Measurements from ENCODE around the gene STARD9. TPM values are rescaled to one million over a fixed set of nuclear protein-coding genes. Genes with fewer than 3 reads are reported as not detected.
"Not testable (repeated sequence)": the region's sequence is repeated elsewhere in the genome, so short reads cannot be mapped to it uniquely, and the experiment has no call there.

Gene STARD9
- total RNA-seq, 1 experiment from 2014 or later: 5.0 TPM

- no peaks in the 10 kb centered on the region for H3K36me3 ChIP-seq (ENCODE audit: control insufficient read depth in 1 of 2, insufficient read depth in 2 of 2, low read length in 2 of 2)
- CTCF ChIA-PET: no interaction called here
- no peak overlapping the region for H3K9ac ChIP-seq (ENCODE audit: low read length)
- RAD21 ChIA-PET (ENCODE audit: low non-redundant PET in 1 of 2, low total read pairs in 2 of 2, uncharacterized antibody in 2 of 2, unreplicated experiment in 2 of 2): no interaction called here
- H3K9me2 ChIP-seq (ENCODE audit: insufficient read depth): no peaks in the 10 kb centered on the region
- H3K27me3 ChIP-seq (ENCODE audit: insufficient read depth, low read length): no peaks in the 10 kb centered on the region
- ATAC-seq (no peak), DNase-seq (ENCODE audit: low read depth, low spot score) (no peak)
- H3K4me2 ChIP-seq (ENCODE audit: low read length): no peak overlapping the region
- BruUV-seq (replicated peaks): no TSS peak
- no peaks in the 10 kb centered on the region for H3K4me1 ChIP-seq (ENCODE audit: control insufficient read depth in 1 of 2, insufficient read depth in 2 of 2, low read length in 2 of 2)
- H3K27ac ChIP-seq (ENCODE audit: low read depth, low read length): no peak overlapping the region
- H3K9me3 ChIP-seq (ENCODE audit: control insufficient read depth in 1 of 2, insufficient read depth in 1 of 2, low read depth in 1 of 2, low read length in 2 of 2): peaks cover 6 to 10% of the 10 kb centered on the region in 2 experiments; a peak in 2 of 4 replicates
- TF ChIP-seq SRF (IDR thresholded peaks at IDR 0.05; ENCODE audit: low read depth): no peak
- TF ChIP-seq MAX (IDR thresholded peaks at IDR 0.05): no peak
- no peak for TF ChIP-seq EGR1 (IDR thresholded peaks at IDR 0.05; ENCODE audit: low read depth)
- no peak for TF ChIP-seq ZNF274 (IDR thresholded peaks at IDR 0.05; ENCODE audit: low read depth, low read length)
- no peak for TF ChIP-seq ZFX (IDR thresholded peaks at IDR 0.05)
- no peak for TF ChIP-seq SP1 (IDR thresholded peaks at IDR 0.05; ENCODE audit: low read depth)
- TF ChIP-seq POLR2A (IDR thresholded peaks at IDR 0.05; ENCODE audit: borderline replicate concordance, extremely low read depth, insufficient read depth, insufficient read length): no peak
- TF ChIP-seq, protein P1, sequence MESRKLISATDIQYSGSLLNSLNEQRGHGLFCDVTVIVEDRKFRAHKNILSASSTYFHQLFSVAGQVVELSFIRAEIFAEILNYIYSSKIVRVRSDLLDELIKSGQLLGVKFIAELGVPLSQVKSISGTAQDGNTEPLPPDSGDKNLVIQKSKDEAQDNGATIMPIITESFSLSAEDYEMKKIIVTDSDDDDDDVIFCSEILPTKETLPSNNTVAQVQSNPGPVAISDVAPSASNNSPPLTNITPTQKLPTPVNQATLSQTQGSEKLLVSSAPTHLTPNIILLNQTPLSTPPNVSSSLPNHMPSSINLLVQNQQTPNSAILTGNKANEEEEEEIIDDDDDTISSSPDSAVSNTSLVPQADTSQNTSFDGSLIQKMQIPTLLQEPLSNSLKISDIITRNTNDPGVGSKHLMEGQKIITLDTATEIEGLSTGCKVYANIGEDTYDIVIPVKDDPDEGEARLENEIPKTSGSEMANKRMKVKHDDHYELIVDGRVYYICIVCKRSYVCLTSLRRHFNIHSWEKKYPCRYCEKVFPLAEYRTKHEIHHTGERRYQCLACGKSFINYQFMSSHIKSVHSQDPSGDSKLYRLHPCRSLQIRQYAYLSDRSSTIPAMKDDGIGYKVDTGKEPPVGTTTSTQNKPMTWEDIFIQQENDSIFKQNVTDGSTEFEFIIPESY (IDR thresholded peaks at IDR 0.05; ENCODE audit: extremely low read depth, insufficient replicate concordance, low read length): no peak
- TF ChIP-seq CBX3 (IDR thresholded peaks at IDR 0.05; ENCODE audit: low read depth): no peak
- no peak for TF ChIP-seq CTCF (IDR thresholded peaks at IDR 0.05 in 2 of 3, conservative IDR thresholded peaks at IDR 0.05 in 1 of 3; ENCODE audit: borderline replicate concordance in 1 of 3, insufficient read depth in 1 of 3, low read depth in 2 of 3, low read length in 2 of 3)
- no peak for TF ChIP-seq EZH2 (IDR thresholded peaks at IDR 0.05)
- no peak for TF ChIP-seq FOSL1 (IDR thresholded peaks at IDR 0.05; ENCODE audit: low read depth)
- no peak for TF ChIP-seq RAD21 (IDR thresholded peaks at IDR 0.05; ENCODE audit: low read depth)
- TF ChIP-seq JUND (IDR thresholded peaks at IDR 0.05): no peak
- POLR2A ChIA-PET: no interaction called here
- H3K4me3 ChIP-seq (replicated peaks in 1 of 2; ENCODE audit: low read depth in 1 of 2, low read length in 2 of 2): no peak overlapping the region
- H4K20me1 ChIP-seq (ENCODE audit: insufficient read depth): no peaks in the 10 kb centered on the region
- no peaks in the 10 kb centered on the region for H3K79me2 ChIP-seq (ENCODE audit: insufficient read depth, low read length)
- intact Hi-C loops (cut with micrococcal nuclease): no loop called here
- no peak overlapping the region for H2AFZ ChIP-seq (ENCODE audit: low read depth, low read length, poor library complexity, severe bottlenecking)
These were observed 185.4 kb downstream of the STARD9 start for GRCh38 chr15:42760759-42761158.

GRCh38 chr15:42761813-42762212 lies 186.4 kb downstream of the STARD9 start:
- H3K27me3 ChIP-seq (ENCODE audit: insufficient read depth, low read length); ATAC-seq; H3K9ac ChIP-seq (ENCODE audit: low read length); BruUV-seq (replicated peaks); DNase-seq (ENCODE audit: low read depth, low spot score); H3K36me3 ChIP-seq (ENCODE audit: control insufficient read depth in 1 of 2, insufficient read depth in 2 of 2, low read length in 2 of 2); H3K9me2 ChIP-seq (ENCODE audit: insufficient read depth); H3K79me2 ChIP-seq (ENCODE audit: insufficient read depth, low read length); H3K4me3 ChIP-seq (replicated peaks in 1 of 2; ENCODE audit: low read depth in 1 of 2, low read length in 2 of 2); H4K20me1 ChIP-seq (ENCODE audit: insufficient read depth); H3K4me2 ChIP-seq (ENCODE audit: low read length); POLR2A ChIA-PET; intact Hi-C loops (cut with micrococcal nuclease); RAD21 ChIA-PET (ENCODE audit: low non-redundant PET in 1 of 2, low total read pairs in 2 of 2, uncharacterized antibody in 2 of 2, unreplicated experiment in 2 of 2); H2AFZ ChIP-seq (ENCODE audit: low read depth, low read length, poor library complexity, severe bottlenecking); H3K27ac ChIP-seq (ENCODE audit: low read depth, low read length); H3K4me1 ChIP-seq (ENCODE audit: control insufficient read depth in 1 of 2, insufficient read depth in 2 of 2, low read length in 2 of 2); CTCF ChIA-PET: not testable (repeated sequence)
- peaks cover 6 to 10% of the 10 kb centered on the region in 2 experiments; a peak in 2 of 4 replicates for H3K9me3 ChIP-seq (ENCODE audit: control insufficient read depth in 1 of 2, insufficient read depth in 1 of 2, low read depth in 1 of 2, low read length in 2 of 2)
